Neural progenitor cell (in vitro differentiated cells): ENCODE data around the gene GABRR3. TPM values are rescaled to one million over a fixed set of nuclear protein-coding genes. Genes with fewer than 3 reads are reported as not detected.

Experiments
- DNase-seq: peaks from one replicate; pipeline ENCODE4 v3.0.0-alpha.2; 2016; ENCODE audit warnings: low spot score
- H2AFZ ChIP-seq: fragments of 200-600 bp; sonication (generic); replicated peaks from 2 replicates; pipeline ENCODE4 v1.6.1; 2016; ENCODE audit warnings: antibody characterized with exemption
- H3F3A ChIP-seq: fragments of 200-600 bp; sonication (generic); 2 replicates; pipeline ENCODE4 v1.6.1; 2016; ENCODE audit warnings: antibody characterized with exemption, low read depth
- H3K27ac ChIP-seq: fragments of 200-600 bp; sonication (generic); 2 replicates; pipeline ENCODE4 v1.5.1; 2016; ENCODE audit warnings: mild to moderate bottlenecking
- H3K27me3 ChIP-seq: fragments of 200-600 bp; sonication (generic); 2 replicates; pipeline ENCODE4 v1.6.1; 2016; ENCODE audit warnings: mild to moderate bottlenecking, moderate library complexity
- H3K36me3 ChIP-seq: fragments of 200-600 bp; sonication (generic); 2 replicates; pipeline ENCODE4 v1.5.1; 2016
- H3K4me1 ChIP-seq: fragments of 200-600 bp; sonication (generic); 2 replicates; pipeline ENCODE4 v1.6.1; 2016; ENCODE audit warnings: mixed run types
- H3K4me2 ChIP-seq: fragments of 200-600 bp; sonication (generic); 2 replicates; pipeline ENCODE4 v1.6.1; 2016
- H3K4me3 ChIP-seq: fragments of 200-600 bp; sonication (generic); 2 replicates; pipeline ENCODE4 v1.5.1; 2016
- H3K79me2 ChIP-seq: fragments of 200-600 bp; sonication (generic); 2 replicates; pipeline ENCODE4 v1.6.1; 2016; ENCODE audit warnings: low read depth
- H3K9ac ChIP-seq: fragments of 200-600 bp; sonication (generic); 2 replicates; pipeline ENCODE4 v1.6.1; 2016
- H3K9me3 ChIP-seq: fragments of 200-600 bp; sonication (generic); 2 replicates; pipeline ENCODE4 v1.5.1; 2016; ENCODE audit warnings: low read depth
- H4K20me1 ChIP-seq: fragments of 200-600 bp; sonication (generic); 2 replicates; pipeline ENCODE4 v1.6.1; 2016; ENCODE audit warnings: low read depth
- H3K27ac Mint-ChIP-seq: 3 replicates; pipeline ENCODE4 v1.8.0; 2021; ENCODE audit warnings: mixed read lengths
- H3K27me3 Mint-ChIP-seq: 2 replicates; pipeline ENCODE4 v1.8.0; 2022; ENCODE audit warnings: low read depth, mild to moderate bottlenecking, inconsistent platforms, moderate library complexity, mixed read lengths; ENCODE audit not compliant: insufficient read depth
- H3K36me3 Mint-ChIP-seq: 3 replicates; pipeline ENCODE4 v1.8.0; 2021; ENCODE audit warnings: mixed read lengths
- H3K4me1 Mint-ChIP-seq: 3 replicates; pipeline ENCODE4 v1.8.0; 2021; ENCODE audit warnings: mixed read lengths
- H3K4me3 Mint-ChIP-seq: 3 replicates; pipeline ENCODE4 v1.8.0; 2021; ENCODE audit warnings: mild to moderate bottlenecking, moderate library complexity, mixed read lengths
- H3K9me3 Mint-ChIP-seq: 3 replicates; pipeline ENCODE4 v1.8.0; 2020; ENCODE audit warnings: mixed read lengths
- EZH2 ChIP-seq: fragments of 200-600 bp; sonication (generic); IDR thresholded peaks from 2 replicates; pipeline ENCODE4 v1.6.1; 2017; ENCODE audit warnings: antibody characterized with exemption, mild to moderate bottlenecking, moderate library complexity
- EZH2phosphoT487 ChIP-seq: fragments of 200-600 bp; sonication (generic); IDR thresholded peaks from 2 replicates; pipeline ENCODE4 v1.6.1; 2017; ENCODE audit warnings: antibody characterized with exemption
- total RNA-seq: library from RNA; depleted of rRNA; stranded (reverse); fragments of >200 nt; gene quantifications from 2 replicates; pipeline ENCODE4 v1.2.3, GENCODE V29; 2015; ENCODE audit warnings: low replicate concordance
- TF ChIP-seq, protein P1 (sequence below): fragments of 200-600 bp; sonication (generic); IDR thresholded peaks from 2 replicates; pipeline ENCODE4 v1.5.1; 2017; ENCODE audit warnings: antibody characterized with exemption, mild to moderate bottlenecking

The GABRR3 gene
- total RNA-seq, 1 donor from 2014 or later = not detected

- no peaks in the 10 kb centered on the region for H3K4me1 Mint-ChIP-seq
- no peaks in the 10 kb centered on the region for H3K9me3 ChIP-seq
- TF ChIP-seq EZH2phosphoT487 (no peak), EZH2 (no peak)
- TF ChIP-seq, protein P1, sequence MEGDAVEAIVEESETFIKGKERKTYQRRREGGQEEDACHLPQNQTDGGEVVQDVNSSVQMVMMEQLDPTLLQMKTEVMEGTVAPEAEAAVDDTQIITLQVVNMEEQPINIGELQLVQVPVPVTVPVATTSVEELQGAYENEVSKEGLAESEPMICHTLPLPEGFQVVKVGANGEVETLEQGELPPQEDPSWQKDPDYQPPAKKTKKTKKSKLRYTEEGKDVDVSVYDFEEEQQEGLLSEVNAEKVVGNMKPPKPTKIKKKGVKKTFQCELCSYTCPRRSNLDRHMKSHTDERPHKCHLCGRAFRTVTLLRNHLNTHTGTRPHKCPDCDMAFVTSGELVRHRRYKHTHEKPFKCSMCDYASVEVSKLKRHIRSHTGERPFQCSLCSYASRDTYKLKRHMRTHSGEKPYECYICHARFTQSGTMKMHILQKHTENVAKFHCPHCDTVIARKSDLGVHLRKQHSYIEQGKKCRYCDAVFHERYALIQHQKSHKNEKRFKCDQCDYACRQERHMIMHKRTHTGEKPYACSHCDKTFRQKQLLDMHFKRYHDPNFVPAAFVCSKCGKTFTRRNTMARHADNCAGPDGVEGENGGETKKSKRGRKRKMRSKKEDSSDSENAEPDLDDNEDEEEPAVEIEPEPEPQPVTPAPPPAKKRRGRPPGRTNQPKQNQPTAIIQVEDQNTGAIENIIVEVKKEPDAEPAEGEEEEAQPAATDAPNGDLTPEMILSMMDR = no peak
These were observed 24.8 kb downstream of the GABRR3 start for GRCh38 chr3:98010194-98010882.

DNA sequence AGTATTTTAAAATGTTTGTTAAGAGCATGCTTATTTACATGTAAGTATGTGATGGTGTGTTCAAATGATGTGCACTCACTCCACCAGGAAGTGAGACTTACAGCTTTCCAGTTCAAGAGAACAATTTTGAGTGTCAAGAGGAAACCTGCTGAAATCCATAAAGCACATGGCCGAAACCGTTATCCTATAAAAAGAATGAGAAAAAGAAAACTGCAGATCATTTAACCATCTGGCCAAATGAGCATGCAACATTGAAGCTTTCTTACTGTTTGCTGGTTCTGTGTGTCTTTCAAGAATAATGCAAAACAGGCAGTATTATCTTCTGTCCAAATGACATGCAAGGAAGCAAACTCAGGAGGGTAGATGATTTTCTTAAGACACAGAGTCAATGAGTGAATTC, 26.3 kb downstream of the GABRR3 start:
- H3K27ac ChIP-seq = no peak overlapping the region
- Mint-ChIP-seq H3K4me1 (no peaks in the 10 kb centered on the region), H3K4me3 (no peak overlapping the region), H3K27me3 (no peaks in the 10 kb centered on the region), H3K36me3 (no peaks in the 10 kb centered on the region), H3K27ac (no peak overlapping the region), H3K9me3 (no peaks in the 10 kb centered on the region)
- H2AFZ ChIP-seq = no peak overlapping the region
- H3K79me2 ChIP-seq = no peaks in the 10 kb centered on the region
- H4K20me1 ChIP-seq = no peaks in the 10 kb centered on the region
- no peaks in the 10 kb centered on the region for H3K27me3 ChIP-seq
- H3K4me2 ChIP-seq = no peak overlapping the region
- no peak overlapping the region for H3K4me3 ChIP-seq
- no peaks in the 10 kb centered on the region for H3K36me3 ChIP-seq
- no peaks in the 10 kb centered on the region for H3K4me1 ChIP-seq
- no peak for TF ChIP-seq EZH2
- no peak for TF ChIP-seq EZH2phosphoT487
- no peak for DNase-seq
- H3F3A ChIP-seq = no peaks in the 10 kb centered on the region
- no peaks in the 10 kb centered on the region for H3K9me3 ChIP-seq
- H3K9ac ChIP-seq = no peak overlapping the region

More at GRCh38 chr3:98010194-98010882, 24.8 kb downstream of the GABRR3 start:
- Histone ChIP-seq H3K36me3 (no peaks in the 10 kb centered on the region), H4K20me1 (no peaks in the 10 kb centered on the region), H3K27me3 (no peaks in the 10 kb centered on the region), H3K79me2 (no peaks in the 10 kb centered on the region), H2AFZ (no peak overlapping the region), H3K9ac (no peak overlapping the region), H3K4me1 (no peaks in the 10 kb centered on the region), H3K4me3 (no peak overlapping the region), H3K27ac (no peak overlapping the region), H3K4me2 (no peak overlapping the region), H3F3A (no peaks in the 10 kb centered on the region)
- no peaks in the 10 kb centered on the region for H3K27me3 Mint-ChIP-seq
- no peak overlapping the region for H3K27ac Mint-ChIP-seq
- no peaks in the 10 kb centered on the region for H3K9me3 Mint-ChIP-seq
- DNase-seq = no peak
- no peaks in the 10 kb centered on the region for H3K36me3 Mint-ChIP-seq
- no peak overlapping the region for H3K4me3 Mint-ChIP-seq

DNA sequence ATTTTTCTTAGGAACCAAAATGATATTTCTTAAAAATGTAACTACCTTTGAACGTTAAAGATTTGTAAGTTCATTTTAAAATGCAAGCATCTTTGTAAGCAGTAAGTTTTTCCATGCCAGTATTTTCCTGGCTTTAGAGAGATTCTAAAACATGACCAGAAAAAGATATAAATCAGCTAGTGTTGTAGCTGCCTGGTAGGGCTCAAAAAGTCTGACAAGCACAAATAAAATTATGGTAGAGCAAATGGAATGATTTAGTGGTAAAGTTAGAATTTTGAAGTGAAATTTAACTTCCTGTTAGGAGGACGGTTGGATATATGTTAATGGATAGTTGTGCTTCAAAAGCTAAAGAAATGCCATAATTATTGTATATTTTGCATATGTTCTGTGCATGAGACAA, 29.7 kb downstream of the GABRR3 start:
- Histone ChIP-seq H3K9me3 (no peaks in the 10 kb centered on the region), H3K4me2 (no peak overlapping the region), H3K4me1 (no peaks in the 10 kb centered on the region), H3K9ac (no peak overlapping the region), H2AFZ (no peak overlapping the region), H4K20me1 (no peaks in the 10 kb centered on the region), H3K79me2 (no peaks in the 10 kb centered on the region), H3K27me3 (no peaks in the 10 kb centered on the region), H3F3A (no peaks in the 10 kb centered on the region), H3K36me3 (no peaks in the 10 kb centered on the region), H3K27ac (no peak overlapping the region), H3K4me3 (no peak overlapping the region)
- Mint-ChIP-seq H3K27me3 (no peaks in the 10 kb centered on the region), H3K9me3 (no peaks in the 10 kb centered on the region), H3K36me3 (no peaks in the 10 kb centered on the region), H3K27ac (no peak overlapping the region), H3K4me3 (no peak overlapping the region), H3K4me1 (no peaks in the 10 kb centered on the region)
- TF ChIP-seq EZH2 = no peak
- TF ChIP-seq, protein P1 = no peak
- no peak for TF ChIP-seq EZH2phosphoT487
- no peak for DNase-seq

GRCh38 chr3:98004721-98005120, 30.4 kb downstream of the GABRR3 start:
- H2AFZ ChIP-seq = no peak overlapping the region
- no peak overlapping the region for H3K27ac ChIP-seq
- Mint-ChIP-seq H3K4me1 (no peaks in the 10 kb centered on the region), H3K27ac (no peak overlapping the region), H3K27me3 (no peaks in the 10 kb centered on the region), H3K36me3 (no peaks in the 10 kb centered on the region), H3K9me3 (no peaks in the 10 kb centered on the region), H3K4me3 (no peak overlapping the region)
- no peaks in the 10 kb centered on the region for H3K36me3 ChIP-seq
- H3K9me3 ChIP-seq = no peaks in the 10 kb centered on the region
- H3K27me3 ChIP-seq = no peaks in the 10 kb centered on the region
- H3K79me2 ChIP-seq = no peaks in the 10 kb centered on the region
- H3K4me3 ChIP-seq = no peak overlapping the region
- no peak overlapping the region for H3K9ac ChIP-seq
- H3K4me2 ChIP-seq = no peak overlapping the region
- H4K20me1 ChIP-seq = no peaks in the 10 kb centered on the region
- no peaks in the 10 kb centered on the region for H3F3A ChIP-seq
- no peak for TF ChIP-seq EZH2phosphoT487
- TF ChIP-seq, protein P1 = no peak
- H3K4me1 ChIP-seq = no peaks in the 10 kb centered on the region
- DNase-seq = no peak
